GM13976 (cell line): ENCODE results near the gene CALN1.

Source experiments
- DNase-seq: peaks from one replicate; pipeline ENCODE4 v3.0.0; 2012; ENCODE audit warnings: low spot score
- CTCF ChIP-seq: IDR thresholded peaks from 2 replicates; pipeline ENCODE4 v1.5.1; 2012; ENCODE audit warnings: borderline replicate concordance, mild to moderate bottlenecking; ENCODE audit not compliant: insufficient read depth; ENCODE audit errors: extremely low read depth, missing control alignments, control extremely low read depth
- in situ Hi-C: fragments of 300-500 bp; cut with MboI; formaldehyde crosslinking; loops from one replicate; pipeline ENCODE4 v1.12.0; 2022; ENCODE audit warnings: low sequenced_read_pairs, mixed read lengths, inconsistent platforms; ENCODE audit not compliant: unreplicated experiment

Gene CALN1

GRCh38 chr7:72444026-72444776, 32.1 kb upstream of the CALN1 start:
- in situ Hi-C loops = no loop called here
- no peak for DNase-seq
- TF ChIP-seq CTCF = no peak

DNA sequence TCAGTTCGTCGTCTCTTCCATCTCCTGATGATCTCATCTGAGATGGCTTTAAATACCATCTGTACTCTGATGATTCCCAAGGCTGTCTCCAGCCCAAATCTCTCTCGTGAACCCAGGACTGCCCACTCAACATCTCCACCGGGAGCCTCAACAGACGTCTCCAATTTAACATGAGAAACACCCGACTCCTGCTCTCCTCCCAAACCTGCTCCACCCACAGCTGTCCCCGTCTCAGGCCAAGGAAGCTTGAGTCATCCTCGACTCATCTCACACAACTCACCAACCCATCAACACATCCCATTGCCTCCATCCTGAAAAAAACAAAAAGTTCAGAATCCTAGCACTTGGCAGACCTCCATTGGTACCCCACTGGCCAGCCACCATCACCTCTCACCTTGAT, 29.7 kb upstream of the CALN1 start:
- no peak for TF ChIP-seq CTCF
- DNase-seq = no peak

GRCh38 chr7:72438491-72438890, 26.4 kb upstream of the CALN1 start:
- no peak for TF ChIP-seq CTCF
- in situ Hi-C loops = no loop called here
- no peak for DNase-seq

More for the DNA sequence above, 29.7 kb upstream of the CALN1 start:
- in situ Hi-C loops = no loop called here

GRCh38 chr7:72437610-72438009, 25.5 kb upstream of the CALN1 start:
- in situ Hi-C loops = no loop called here
- TF ChIP-seq CTCF = no peak

GRCh38 chr7:72437061-72437585, 25.0 kb upstream of the CALN1 start:
- no peak for DNase-seq
- no peak for TF ChIP-seq CTCF
- in situ Hi-C loops = no loop called here

More at GRCh38 chr7:72437610-72438009, 25.5 kb upstream of the CALN1 start:
- DNase-seq = no peak

DNA sequence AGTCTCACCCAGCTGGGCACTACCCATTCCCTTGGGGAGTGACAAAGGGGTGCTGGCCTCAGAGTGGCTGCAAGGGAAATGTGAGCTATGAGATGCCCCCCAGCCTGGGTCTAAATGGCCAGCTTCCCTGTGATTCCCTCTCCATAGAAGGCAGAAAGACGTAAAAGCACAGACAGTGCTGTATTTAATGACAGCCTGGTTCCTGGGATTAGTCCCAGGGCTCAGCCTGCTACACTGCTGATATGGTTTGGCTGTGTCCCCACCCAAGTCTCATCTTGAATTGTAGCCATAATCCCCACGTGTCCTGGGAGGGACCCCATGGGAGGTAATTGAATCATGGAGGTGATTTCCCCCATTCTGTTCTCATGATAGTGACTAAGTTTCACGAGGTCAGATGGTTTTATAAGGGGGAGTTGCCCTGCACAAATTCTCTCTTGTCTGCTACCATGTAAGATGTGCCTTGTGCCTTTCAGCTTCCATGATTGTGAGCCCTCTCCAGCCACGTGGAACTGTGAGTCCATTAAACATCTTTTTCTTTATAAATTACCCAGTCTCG, 23.9 kb upstream of the CALN1 start:
- no peak for DNase-seq
- in situ Hi-C loops = no loop called here
- TF ChIP-seq CTCF = no peak
